ENCODE results near the gene BABAM1.

DNA sequence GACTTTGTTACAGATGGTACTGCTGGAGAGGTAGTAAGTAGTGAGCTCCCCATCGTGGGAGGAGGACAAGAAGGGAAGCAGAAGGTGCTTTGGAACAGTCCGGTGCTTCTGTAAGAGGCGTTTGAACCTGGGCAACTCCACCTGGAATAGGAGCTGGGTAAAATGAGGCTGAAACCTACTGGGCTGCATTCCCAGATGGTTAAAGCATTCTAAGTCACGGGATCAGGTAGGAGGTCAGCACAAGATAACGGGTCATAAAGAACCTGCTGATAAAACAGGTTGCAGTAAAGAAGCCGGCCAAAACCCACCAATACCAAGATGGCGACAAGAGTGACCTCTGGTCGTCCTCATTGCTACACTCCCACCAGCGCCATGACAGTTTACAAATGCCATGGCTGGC, 19.5 kb downstream of the BABAM1 start:
- TF ChIP-seq EP300 (IDR thresholded peaks at IDR 0.05) (no peak), CTCF (IDR thresholded peaks at IDR 0.05) (no peak)

Measured in suprapubic skin (tissue), 3 donors.